Measurements from ENCODE around the gene SDK1. TPM values are rescaled to one million over a fixed set of nuclear protein-coding genes. Genes with fewer than 3 reads are reported as not detected.

The SDK1 gene
- total and polyA plus RNA-seq, 2 of the 8 experiments (the other 6 are each of a cell fraction or from before 2014, with no cell fraction given) = 3.3 to 7.2 TPM

- TF ChIP-seq CHD7 (IDR thresholded peaks at IDR 0.05; ENCODE audit: insufficient replicate concordance, low read length) = no peak
- TF ChIP-seq FOSL1 (IDR thresholded peaks at IDR 0.05; ENCODE audit: insufficient read depth, low read depth, low read length) = no peak
- no peak for TF ChIP-seq RFX5 (IDR thresholded peaks at IDR 0.05; ENCODE audit: borderline replicate concordance, low read depth, low read length)
- TF ChIP-seq SAP30 (IDR thresholded peaks at IDR 0.05; ENCODE audit: insufficient read depth, insufficient replicate concordance, low read length) = no peak
- TF ChIP-seq SIRT6 (IDR thresholded peaks at IDR 0.05; ENCODE audit: low read length) = no peak
- no peak for TF ChIP-seq CTBP2 (IDR thresholded peaks at IDR 0.05; ENCODE audit: borderline replicate concordance, insufficient read depth, insufficient read length, low read length)
- no peak for TF ChIP-seq ATF2 (IDR thresholded peaks at IDR 0.05; ENCODE audit: low read length)
- TF ChIP-seq SUZ12 (IDR thresholded peaks at IDR 0.05; ENCODE audit: low read length) = no peak
- no peak for TF ChIP-seq SP1 (IDR thresholded peaks at IDR 0.05; ENCODE audit: low read depth, low read length)
Observed at GRCh38 chr7:4200546-4201094, 899.6 kb downstream of the SDK1 start (continued).
